ENCODE measurements around the gene SULT1E1.

DNA sequence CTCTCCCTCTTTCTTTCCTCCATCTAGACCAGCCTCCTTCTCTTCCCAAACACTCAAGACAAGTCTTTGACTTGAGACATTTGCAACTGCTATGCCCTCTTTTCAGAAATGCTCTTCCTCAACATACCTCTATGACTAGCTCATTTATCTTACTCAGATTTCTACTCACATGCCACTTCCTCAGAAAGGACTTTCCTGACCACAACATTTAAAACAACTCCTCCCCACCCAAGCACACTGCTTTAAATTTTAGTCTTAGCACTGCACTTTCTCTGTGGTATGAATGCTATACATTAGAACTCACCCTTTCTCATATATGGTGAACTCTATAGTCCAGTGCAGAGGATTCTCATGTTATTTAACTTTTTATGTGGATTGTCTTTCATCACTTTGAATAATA, 28.4 kb upstream of the SULT1E1 start:
- TF ChIP-seq EP300 (IDR thresholded peaks at IDR 0.05) (no peak), POLR2A (IDR thresholded peaks at IDR 0.05) (no peak), POLR2AphosphoS5 (IDR thresholded peaks at IDR 0.05) (no peak)
- TF ChIP-seq, protein P1, sequence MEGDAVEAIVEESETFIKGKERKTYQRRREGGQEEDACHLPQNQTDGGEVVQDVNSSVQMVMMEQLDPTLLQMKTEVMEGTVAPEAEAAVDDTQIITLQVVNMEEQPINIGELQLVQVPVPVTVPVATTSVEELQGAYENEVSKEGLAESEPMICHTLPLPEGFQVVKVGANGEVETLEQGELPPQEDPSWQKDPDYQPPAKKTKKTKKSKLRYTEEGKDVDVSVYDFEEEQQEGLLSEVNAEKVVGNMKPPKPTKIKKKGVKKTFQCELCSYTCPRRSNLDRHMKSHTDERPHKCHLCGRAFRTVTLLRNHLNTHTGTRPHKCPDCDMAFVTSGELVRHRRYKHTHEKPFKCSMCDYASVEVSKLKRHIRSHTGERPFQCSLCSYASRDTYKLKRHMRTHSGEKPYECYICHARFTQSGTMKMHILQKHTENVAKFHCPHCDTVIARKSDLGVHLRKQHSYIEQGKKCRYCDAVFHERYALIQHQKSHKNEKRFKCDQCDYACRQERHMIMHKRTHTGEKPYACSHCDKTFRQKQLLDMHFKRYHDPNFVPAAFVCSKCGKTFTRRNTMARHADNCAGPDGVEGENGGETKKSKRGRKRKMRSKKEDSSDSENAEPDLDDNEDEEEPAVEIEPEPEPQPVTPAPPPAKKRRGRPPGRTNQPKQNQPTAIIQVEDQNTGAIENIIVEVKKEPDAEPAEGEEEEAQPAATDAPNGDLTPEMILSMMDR (IDR thresholded peaks at IDR 0.05), result no peak
